WERI-Rb-1 (cell line): Measurements from ENCODE around the gene SMIM12.

Experiments
- DNase-seq: peaks from one replicate; pipeline ENCODE4 v3.0.0-alpha.2; 2020
- H3K27ac ChIP-seq: fragments of 250-450 bp; sonication (Bioruptor Pico); 2 replicates; pipeline ENCODE4 v1.5.1; 2020; ENCODE audit warnings: mild to moderate bottlenecking, moderate library complexity
- H3K27me3 ChIP-seq: fragments of 250-450 bp; sonication (Bioruptor Pico); 2 replicates; pipeline ENCODE4 v1.5.1; 2021; ENCODE audit warnings: mild to moderate bottlenecking, low read depth, moderate library complexity; ENCODE audit not compliant: insufficient read depth, severe bottlenecking
- H3K36me3 ChIP-seq: fragments of 250-450 bp; sonication (Bioruptor Pico); 2 replicates; pipeline ENCODE4 v1.5.1; 2020; ENCODE audit warnings: mild to moderate bottlenecking, moderate library complexity
- H3K4me3 ChIP-seq: 2 replicates; pipeline ENCODE4 v1.5.1; 2011; ENCODE audit warnings: low read depth, mild to moderate bottlenecking, control low read depth, low read length
- H3K9me3 ChIP-seq: fragments of 250-450 bp; sonication (Bioruptor Pico); 2 replicates; pipeline ENCODE4 v1.5.1; 2021; ENCODE audit warnings: mild to moderate bottlenecking, moderate library complexity; ENCODE audit not compliant: severe bottlenecking
- TF ChIP-seq, protein P1 (sequence below): IDR thresholded peaks from 2 replicates; pipeline ENCODE4 v1.5.1; 2011; ENCODE audit warnings: low read depth, mild to moderate bottlenecking, control low read depth, inconsistent platforms, low read length

Gene SMIM12

DNA sequence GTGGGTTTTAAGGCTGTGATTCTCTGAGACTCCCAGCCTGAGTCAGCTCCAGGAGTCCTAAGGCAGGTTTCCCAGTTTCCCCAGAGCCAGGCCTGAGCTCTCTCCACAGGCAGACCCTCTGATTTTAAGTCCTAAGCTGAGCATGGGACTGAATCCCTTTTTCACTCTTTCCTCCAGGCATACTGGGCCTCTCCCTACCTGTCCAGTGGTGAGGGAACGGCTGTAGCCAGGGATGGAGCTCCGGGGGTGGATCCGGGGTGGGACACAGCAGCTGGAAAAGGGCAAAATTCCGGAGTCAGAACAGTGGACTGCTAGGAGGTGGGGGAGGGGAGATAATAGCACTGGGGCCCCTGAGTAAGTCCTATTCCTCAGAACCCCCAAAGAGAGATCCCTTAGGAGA is 39.9 kb upstream of the SMIM12 start:
- Histone ChIP-seq H3K4me3 (no peak overlapping the region), H3K27ac (no peak overlapping the region), H3K36me3 (peaks cover 29% of the 10 kb centered on the region), H3K9me3 (no peaks in the 10 kb centered on the region), H3K27me3 (no peaks in the 10 kb centered on the region)
- no peak for DNase-seq
- TF ChIP-seq, protein P1, sequence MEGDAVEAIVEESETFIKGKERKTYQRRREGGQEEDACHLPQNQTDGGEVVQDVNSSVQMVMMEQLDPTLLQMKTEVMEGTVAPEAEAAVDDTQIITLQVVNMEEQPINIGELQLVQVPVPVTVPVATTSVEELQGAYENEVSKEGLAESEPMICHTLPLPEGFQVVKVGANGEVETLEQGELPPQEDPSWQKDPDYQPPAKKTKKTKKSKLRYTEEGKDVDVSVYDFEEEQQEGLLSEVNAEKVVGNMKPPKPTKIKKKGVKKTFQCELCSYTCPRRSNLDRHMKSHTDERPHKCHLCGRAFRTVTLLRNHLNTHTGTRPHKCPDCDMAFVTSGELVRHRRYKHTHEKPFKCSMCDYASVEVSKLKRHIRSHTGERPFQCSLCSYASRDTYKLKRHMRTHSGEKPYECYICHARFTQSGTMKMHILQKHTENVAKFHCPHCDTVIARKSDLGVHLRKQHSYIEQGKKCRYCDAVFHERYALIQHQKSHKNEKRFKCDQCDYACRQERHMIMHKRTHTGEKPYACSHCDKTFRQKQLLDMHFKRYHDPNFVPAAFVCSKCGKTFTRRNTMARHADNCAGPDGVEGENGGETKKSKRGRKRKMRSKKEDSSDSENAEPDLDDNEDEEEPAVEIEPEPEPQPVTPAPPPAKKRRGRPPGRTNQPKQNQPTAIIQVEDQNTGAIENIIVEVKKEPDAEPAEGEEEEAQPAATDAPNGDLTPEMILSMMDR, result no peak

- no peak overlapping the region for H3K27ac ChIP-seq
- H3K36me3 ChIP-seq, result peaks cover 23% of the 10 kb centered on the region
- no peaks in the 10 kb centered on the region for H3K27me3 ChIP-seq
- TF ChIP-seq, protein P1, result no peak
- no peak for DNase-seq
- no peaks in the 10 kb centered on the region for H3K9me3 ChIP-seq
- no peak overlapping the region for H3K4me3 ChIP-seq
Observed at GRCh38 chr1:34898330-34898761, 38.8 kb upstream of the SMIM12 start.

GRCh38 chr1:34896612-34897011 is 37.1 kb upstream of the SMIM12 start:
- DNase-seq, result no peak

GRCh38 chr1:34889705-34890104 is 30.2 kb upstream of the SMIM12 start:
- no peak for DNase-seq
- TF ChIP-seq, protein P1, result no peak
- Histone ChIP-seq H3K36me3 (peaks cover 29% of the 10 kb centered on the region), H3K27me3 (no peaks in the 10 kb centered on the region), H3K4me3 (no peak overlapping the region), H3K9me3 (no peaks in the 10 kb centered on the region), H3K27ac (no peak overlapping the region)

More at GRCh38 chr1:34896612-34897011, 37.1 kb upstream of the SMIM12 start:
- TF ChIP-seq, protein P1, result no peak
- H3K27me3 ChIP-seq, result no peaks in the 10 kb centered on the region
- H3K36me3 ChIP-seq, result peaks cover 26% of the 10 kb centered on the region
- H3K9me3 ChIP-seq, result no peaks in the 10 kb centered on the region
- H3K4me3 ChIP-seq, result no peak overlapping the region
- H3K27ac ChIP-seq, result no peak overlapping the region

GRCh38 chr1:34887593-34887992 is 28.0 kb upstream of the SMIM12 start:
- Histone ChIP-seq H3K27ac (no peak overlapping the region), H3K36me3 (peaks cover 31% of the 10 kb centered on the region), H3K27me3 (no peaks in the 10 kb centered on the region), H3K4me3 (no peak overlapping the region), H3K9me3 (no peaks in the 10 kb centered on the region)
- no peak for DNase-seq
- TF ChIP-seq, protein P1, result no peak
